A549 (cell line): ENCODE measurements around the gene LPAR6.

ENCODE experiments used
- HOXB13 ChIP-seq: fragments of 250-450 bp; sonication (Bioruptor Pico); IDR thresholded peaks from 2 replicates; pipeline ENCODE4 v1.5.0; 2020; ENCODE audit warnings: low read depth, mild to moderate bottlenecking, moderate library complexity
- KDM5A ChIP-seq: fragments of 200-600 bp; sonication (generic); IDR thresholded peaks from 2 replicates; pipeline ENCODE4 v1.6.1; 2016; ENCODE audit warnings: antibody characterized with exemption, mild to moderate bottlenecking
- POLR2A ChIP-seq: IDR thresholded peaks from 2 replicates; pipeline ENCODE4 v1.6.1; 2012; ENCODE audit warnings: mild to moderate bottlenecking, low read length
- ZSCAN20 ChIP-seq: fragments of 250-450 bp; sonication (Bioruptor Pico); IDR thresholded peaks from 2 replicates; pipeline ENCODE4 v1.8.0; 2022; ENCODE audit warnings: mild to moderate bottlenecking, moderate library complexity
- TF ChIP-seq, protein P1 (sequence below): fragments of >200 bp; sonication (Bioruptor Twin); formaldehyde crosslinking; IDR thresholded peaks from 3 replicates; pipeline ENCODE4 v1.5.1; 2016

DNA sequence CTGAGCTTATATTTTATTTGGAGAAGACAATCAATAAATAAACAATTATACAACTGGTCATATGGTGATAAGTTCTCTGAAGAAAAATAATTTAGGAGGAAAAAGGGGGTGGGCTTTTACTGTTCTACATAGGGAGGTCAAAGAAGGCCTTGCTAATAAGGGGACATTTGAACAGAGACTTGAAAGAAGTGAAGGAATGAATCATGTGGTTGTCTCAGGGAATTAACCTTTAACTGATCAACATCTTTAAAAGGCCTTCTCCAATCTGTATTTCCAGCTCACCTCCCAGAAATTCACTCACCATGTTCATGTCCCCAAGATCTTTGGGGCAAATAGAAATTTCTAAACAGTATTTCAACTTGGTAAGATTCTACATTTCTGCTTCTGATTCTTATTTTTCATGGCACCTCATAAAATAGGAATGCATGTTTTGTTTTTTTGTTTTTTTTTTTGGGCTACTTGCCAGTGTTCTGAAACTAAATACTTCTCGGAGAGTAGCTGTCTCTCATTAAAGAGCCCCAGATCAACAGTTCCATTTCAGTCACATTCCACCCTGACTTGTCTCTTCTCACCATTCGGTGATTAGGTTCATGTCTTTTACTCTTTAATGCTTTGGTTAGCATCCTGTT lies 19.2 kb upstream of the LPAR6 start:
- TF ChIP-seq, protein P1, sequence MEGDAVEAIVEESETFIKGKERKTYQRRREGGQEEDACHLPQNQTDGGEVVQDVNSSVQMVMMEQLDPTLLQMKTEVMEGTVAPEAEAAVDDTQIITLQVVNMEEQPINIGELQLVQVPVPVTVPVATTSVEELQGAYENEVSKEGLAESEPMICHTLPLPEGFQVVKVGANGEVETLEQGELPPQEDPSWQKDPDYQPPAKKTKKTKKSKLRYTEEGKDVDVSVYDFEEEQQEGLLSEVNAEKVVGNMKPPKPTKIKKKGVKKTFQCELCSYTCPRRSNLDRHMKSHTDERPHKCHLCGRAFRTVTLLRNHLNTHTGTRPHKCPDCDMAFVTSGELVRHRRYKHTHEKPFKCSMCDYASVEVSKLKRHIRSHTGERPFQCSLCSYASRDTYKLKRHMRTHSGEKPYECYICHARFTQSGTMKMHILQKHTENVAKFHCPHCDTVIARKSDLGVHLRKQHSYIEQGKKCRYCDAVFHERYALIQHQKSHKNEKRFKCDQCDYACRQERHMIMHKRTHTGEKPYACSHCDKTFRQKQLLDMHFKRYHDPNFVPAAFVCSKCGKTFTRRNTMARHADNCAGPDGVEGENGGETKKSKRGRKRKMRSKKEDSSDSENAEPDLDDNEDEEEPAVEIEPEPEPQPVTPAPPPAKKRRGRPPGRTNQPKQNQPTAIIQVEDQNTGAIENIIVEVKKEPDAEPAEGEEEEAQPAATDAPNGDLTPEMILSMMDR = no peak
- TF ChIP-seq KDM5A = no peak
- TF ChIP-seq POLR2A = no peak
- TF ChIP-seq HOXB13 = no peak
- no peak for TF ChIP-seq ZSCAN20 (CRISPR knock-in tag)
